Fibroblast of lung (primary cell): ENCODE results near the gene RMC1. TPM values are rescaled to one million over a fixed set of nuclear protein-coding genes. Genes with fewer than 3 reads are reported as not detected.

Experiments used
- DNase-seq, 2 donors: peaks; one replicate each; pipeline versions ENCODE4 v3.0.0 to v3.0.0-alpha.2; 2010; ENCODE audit warnings: low read depth in 2 of 2
- H2AFZ ChIP-seq: 2 replicates; pipeline ENCODE4 v1.5.1; 2012; ENCODE audit warnings: low read length, control low read depth, inconsistent platforms
- H3K27ac ChIP-seq: 2 replicates; pipeline ENCODE4 v1.5.1; 2011; ENCODE audit warnings: low read length, control low read depth; ENCODE audit not compliant: insufficient read depth
- H3K27me3 ChIP-seq: 2 replicates; pipeline ENCODE4 v1.5.1; 2011; ENCODE audit warnings: mild to moderate bottlenecking, low read length; ENCODE audit not compliant: control insufficient read depth, insufficient read depth
- H3K36me3 ChIP-seq: 2 replicates; pipeline ENCODE4 v1.5.1; 2011; ENCODE audit warnings: low read length; ENCODE audit not compliant: control insufficient read depth, insufficient read depth
- H3K4me1 ChIP-seq: 2 replicates; pipeline ENCODE4 v1.5.1; 2011; ENCODE audit warnings: low read length; ENCODE audit not compliant: control insufficient read depth, insufficient read depth; ENCODE audit errors: extremely low read depth
- H3K4me2 ChIP-seq: 2 replicates; pipeline ENCODE4 v1.5.1; 2011; ENCODE audit warnings: low read length, control low read depth; ENCODE audit not compliant: insufficient read depth; ENCODE audit errors: extremely low read depth
- H3K4me3 ChIP-seq, 4 experiments: fragments of 200-600 bp in 1 of 4; sonication (generic) in 1 of 4; replicated peaks in 1 of 4; 2 replicates each; pipeline ENCODE4 v1.5.1; 2011 to 2016; ENCODE audit warnings: low read length in 4 of 4, low read depth in 3 of 4, mild to moderate bottlenecking in 3 of 4, control low read depth in 2 of 4, inconsistent platforms in 1 of 4, mixed read lengths in 1 of 4; ENCODE audit not compliant: insufficient read depth in 1 of 4; ENCODE audit errors: control extremely low read depth in 1 of 4
- H3K79me2 ChIP-seq: 2 replicates; pipeline ENCODE4 v1.5.1; 2012; ENCODE audit warnings: mild to moderate bottlenecking, low read length, inconsistent platforms; ENCODE audit not compliant: control insufficient read depth, insufficient read depth
- H3K9ac ChIP-seq: 2 replicates; pipeline ENCODE4 v1.5.1; 2011; ENCODE audit warnings: mild to moderate bottlenecking, low read length, control low read depth; ENCODE audit not compliant: insufficient read depth
- H3K9me3 ChIP-seq: 2 replicates; pipeline ENCODE4 v1.5.1; 2012; ENCODE audit warnings: low read depth, low read length; ENCODE audit not compliant: control insufficient read depth, insufficient read depth
- H4K20me1 ChIP-seq: 2 replicates; pipeline ENCODE4 v1.5.1; 2011; ENCODE audit warnings: low read length; ENCODE audit not compliant: control insufficient read depth, insufficient read depth; ENCODE audit errors: extremely low read depth
- CTCF ChIP-seq, 2 donors: IDR thresholded peaks in 1 of 2; conservative IDR thresholded peaks in 1 of 2; 1 replicate in 1 of 2; 2 replicates in 1 of 2; pipeline ENCODE4 v1.5.1; 2011 to 2012; ENCODE audit warnings: low read length in 2 of 2, control low read depth in 1 of 2, inconsistent platforms in 1 of 2, low read depth in 1 of 2, mild to moderate bottlenecking in 1 of 2
- EZH2 ChIP-seq: IDR thresholded peaks from 2 replicates; pipeline ENCODE4 v1.5.1; 2012; ENCODE audit warnings: low read length, control low read depth, mild to moderate bottlenecking; ENCODE audit errors: missing control alignments
- polyA plus RNA-seq, 2 donors: library from polyadenylated mRNA; depleted of rRNA in 1 of 2; stranded (reverse) in 1 of 2; unstranded in 1 of 2; fragments of >200 nt; gene quantifications; 2 replicates each; pipeline ENCODE4 v1.2.1, GENCODE V29; 2011 to 2012; ENCODE audit warnings: missing spikeins in 1 of 2
- total RNA-seq: library from RNA; depleted of rRNA; stranded (reverse); fragments of >200 nt; gene quantifications from 2 replicates; pipeline ENCODE4 v1.2.1, GENCODE V29; 2014

Gene RMC1
- total and polyA plus RNA-seq, 2 donors (not counting 1 experiment from before 2014, with no cell fraction given): 22.5 to 29.6 TPM

- Histone ChIP-seq H3K4me3 (no peak overlapping the region), H3K27ac (no peak overlapping the region), H3K9me3 (no peaks in the 10 kb centered on the region), H4K20me1 (no peaks in the 10 kb centered on the region), H3K36me3 (peaks cover 23% of the 10 kb centered on the region), H3K79me2 (no peaks in the 10 kb centered on the region), H3K4me2 (no peak overlapping the region), H3K27me3 (no peaks in the 10 kb centered on the region), H3K4me1 (peaks cover 6% of the 10 kb centered on the region), H2AFZ (no peak overlapping the region), H3K9ac (no peak overlapping the region)
- TF ChIP-seq EZH2: no peak
- no peak for TF ChIP-seq CTCF (conservative IDR thresholded peaks at IDR 0.05 in 1 of 2, IDR thresholded peaks at IDR 0.05 in 1 of 2; ENCODE audit: low read depth in 1 of 2, low read length in 2 of 2)
- peak; percentile 16 to 69 for DNase-seq
These were observed 26.3 kb downstream of the RMC1 start for GRCh38 chr18:23529604-23530003.

- DNase-seq: no peak
- Histone ChIP-seq H3K36me3 (peaks cover 25% of the 10 kb centered on the region), H3K4me2 (no peak overlapping the region), H4K20me1 (no peaks in the 10 kb centered on the region), H3K27ac (no peak overlapping the region), H3K4me3 (no peak overlapping the region), H3K9ac (no peak overlapping the region), H3K9me3 (no peaks in the 10 kb centered on the region), H3K79me2 (no peaks in the 10 kb centered on the region), H3K27me3 (no peaks in the 10 kb centered on the region), H2AFZ (no peak overlapping the region), H3K4me1 (peaks cover 6% of the 10 kb centered on the region)
- TF ChIP-seq CTCF (conservative IDR thresholded peaks at IDR 0.05 in 1 of 2, IDR thresholded peaks at IDR 0.05 in 1 of 2; ENCODE audit: low read depth in 1 of 2, low read length in 2 of 2): peak in 1 of 2 donors; percentile 2
- no peak for TF ChIP-seq EZH2
These were observed 26.9 kb downstream of the RMC1 start for GRCh38 chr18:23530195-23530594.

GRCh38 chr18:23531912-23532311, 28.6 kb downstream of the RMC1 start:
- Histone ChIP-seq H3K36me3 (peaks cover 30% of the 10 kb centered on the region), H3K79me2 (no peaks in the 10 kb centered on the region)

More at GRCh38 chr18:23531912-23532311, 28.6 kb downstream of the RMC1 start:
- Histone ChIP-seq H3K4me1 (peaks cover 6% of the 10 kb centered on the region), H3K9ac (no peak overlapping the region), H3K27me3 (no peaks in the 10 kb centered on the region), H3K27ac (no peak overlapping the region), H2AFZ (no peak overlapping the region), H3K9me3 (no peaks in the 10 kb centered on the region), H4K20me1 (no peaks in the 10 kb centered on the region), H3K4me2 (no peak overlapping the region), H3K4me3 (no peak overlapping the region)
- TF ChIP-seq EZH2: no peak
- TF ChIP-seq CTCF (conservative IDR thresholded peaks at IDR 0.05 in 1 of 2, IDR thresholded peaks at IDR 0.05 in 1 of 2; ENCODE audit: low read depth in 1 of 2, low read length in 2 of 2): no peak
- DNase-seq: no peak
